Stimulated activated CD8-positive, alpha-beta memory T cell treated with anti-CD3 and anti-CD28 coated beads, Interleukin-12 subunit alpha, Interleukin-12 subunit beta, amount 100 ng/mL, for 24 hours (primary cell): ENCODE data around the gene CLMN.

Experiments
- DNase-seq: peaks from one replicate; pipeline ENCODE4 v3.0.0-alpha.2; 2020; ENCODE audit errors: extremely low read depth

The CLMN gene

GRCh38 chr14:95263527-95264231 lies 56.0 kb downstream of the CLMN start:
- DNase-seq = no peak

DNA sequence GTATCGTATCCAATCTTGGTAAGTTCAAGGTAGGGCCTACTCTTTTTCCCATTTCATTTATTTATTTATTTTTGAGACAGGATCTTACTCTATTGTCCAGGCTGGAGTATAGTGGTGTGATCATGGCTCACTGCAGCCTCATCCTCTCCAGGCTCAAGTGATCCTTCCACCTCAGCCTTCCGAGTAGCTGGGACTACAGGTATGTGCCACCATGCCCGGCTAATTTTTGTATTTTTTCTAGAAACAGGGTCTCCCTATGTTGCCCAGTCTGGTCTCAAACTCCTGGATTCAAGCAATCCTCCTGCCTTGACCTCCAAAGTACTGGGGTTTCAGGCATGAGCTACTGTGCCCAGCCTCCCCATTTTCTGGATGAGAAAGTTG lies 57.2 kb downstream of the CLMN start:
- DNase-seq = no peak

DNA sequence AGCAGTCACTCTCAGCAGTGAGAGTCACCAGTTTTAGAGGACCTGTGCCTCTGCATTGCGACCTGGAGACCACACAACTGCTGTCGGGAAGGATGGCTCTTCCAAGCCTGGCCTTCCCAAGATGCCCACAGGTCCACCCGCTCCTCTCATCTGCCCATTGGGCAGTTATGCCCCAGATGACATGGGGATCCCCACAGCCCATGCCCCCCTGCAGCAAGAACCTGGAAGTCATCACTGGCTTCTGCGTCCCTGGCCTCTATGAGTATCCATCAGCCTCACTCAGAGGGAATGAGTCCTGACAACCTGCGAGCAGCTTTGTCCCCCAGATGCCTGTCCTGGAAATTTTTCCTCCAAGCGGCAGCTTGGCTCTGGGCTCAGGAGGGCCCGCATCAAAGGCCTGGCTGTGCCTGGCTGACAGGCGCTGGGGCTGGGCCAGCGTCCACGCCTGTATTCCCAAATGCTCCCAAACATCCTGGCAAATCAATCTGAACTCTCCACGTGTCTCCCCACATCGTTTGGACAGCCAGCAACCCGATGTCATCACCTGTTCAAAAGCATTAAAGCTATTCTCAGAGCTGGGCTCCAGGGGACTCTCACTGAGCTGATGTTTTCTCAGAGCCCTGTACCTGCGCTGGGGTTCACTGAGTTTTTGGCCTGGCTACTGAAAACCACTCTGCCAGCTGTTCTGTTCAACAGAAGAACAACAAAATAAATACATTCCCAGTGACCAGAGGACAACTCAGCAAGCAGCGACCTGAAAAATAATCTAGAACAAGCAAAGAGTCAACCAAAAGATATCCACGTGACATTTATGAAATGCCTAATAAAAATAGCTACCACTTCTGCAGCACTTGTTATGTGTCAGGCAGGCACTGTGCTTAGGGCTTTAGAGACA lies 57.8 kb downstream of the CLMN start:
- DNase-seq = no peak

GRCh38 chr14:95260537-95261361 lies 59.0 kb downstream of the CLMN start:
- DNase-seq = peak; percentile 25

- DNase-seq = no peak
Measured at GRCh38 chr14:95258754-95259593, 60.7 kb downstream of the CLMN start.

DNA sequence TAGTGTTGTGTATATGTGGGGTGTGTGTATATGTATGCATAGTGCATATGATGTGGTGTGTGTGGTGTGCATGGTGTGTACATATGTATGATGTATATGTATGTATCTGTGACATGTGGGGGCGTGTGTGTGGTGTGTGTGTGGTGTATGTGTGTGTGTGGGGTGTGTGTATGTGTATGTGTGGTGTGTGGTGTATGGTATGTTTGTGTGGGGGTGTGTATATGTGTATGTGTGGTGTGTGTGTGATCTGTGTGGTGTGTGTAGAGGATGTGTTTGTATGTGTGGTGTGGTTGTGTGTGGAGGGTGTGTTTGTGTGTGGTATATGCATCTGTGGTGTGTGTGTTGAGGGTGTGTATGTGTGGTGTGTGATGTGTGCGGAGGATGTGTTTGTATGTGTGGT lies 61.6 kb downstream of the CLMN start:
- DNase-seq = no peak

DNA sequence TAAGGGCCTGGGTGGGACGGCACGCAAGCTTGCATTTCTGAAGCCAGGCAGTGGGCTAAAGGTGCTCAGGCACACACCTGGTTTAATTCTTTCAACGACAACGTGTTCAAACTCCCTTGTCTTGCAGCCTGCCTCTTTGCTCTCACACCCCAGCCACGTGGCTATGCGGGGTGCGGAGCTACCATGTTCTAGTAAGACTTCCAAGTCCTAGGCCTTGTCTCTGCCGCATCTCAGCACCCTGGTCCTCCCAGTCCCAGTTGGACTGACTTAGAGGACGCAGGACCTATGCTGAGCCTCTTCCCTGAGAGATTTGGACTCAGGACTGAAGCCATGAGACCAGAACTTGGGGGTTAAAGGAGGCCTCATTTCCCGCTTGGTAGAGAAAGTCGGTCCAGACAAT lies 62.2 kb downstream of the CLMN start:
- no peak for DNase-seq

DNA sequence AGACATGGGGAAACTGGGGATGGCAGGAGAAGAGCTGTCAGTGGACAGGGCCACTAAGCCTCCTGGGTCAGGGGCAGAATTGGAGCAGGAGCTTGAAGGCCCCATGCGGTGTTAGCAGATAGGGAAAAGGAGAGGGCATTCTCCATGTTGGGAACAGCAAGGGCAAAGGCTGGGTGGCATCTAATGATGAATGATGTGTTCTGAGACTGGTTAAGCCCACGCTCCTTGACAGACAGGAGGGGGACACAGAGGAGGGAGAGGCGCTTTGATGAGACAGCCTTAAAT lies 63.0 kb downstream of the CLMN start:
- DNase-seq = no peak

DNA sequence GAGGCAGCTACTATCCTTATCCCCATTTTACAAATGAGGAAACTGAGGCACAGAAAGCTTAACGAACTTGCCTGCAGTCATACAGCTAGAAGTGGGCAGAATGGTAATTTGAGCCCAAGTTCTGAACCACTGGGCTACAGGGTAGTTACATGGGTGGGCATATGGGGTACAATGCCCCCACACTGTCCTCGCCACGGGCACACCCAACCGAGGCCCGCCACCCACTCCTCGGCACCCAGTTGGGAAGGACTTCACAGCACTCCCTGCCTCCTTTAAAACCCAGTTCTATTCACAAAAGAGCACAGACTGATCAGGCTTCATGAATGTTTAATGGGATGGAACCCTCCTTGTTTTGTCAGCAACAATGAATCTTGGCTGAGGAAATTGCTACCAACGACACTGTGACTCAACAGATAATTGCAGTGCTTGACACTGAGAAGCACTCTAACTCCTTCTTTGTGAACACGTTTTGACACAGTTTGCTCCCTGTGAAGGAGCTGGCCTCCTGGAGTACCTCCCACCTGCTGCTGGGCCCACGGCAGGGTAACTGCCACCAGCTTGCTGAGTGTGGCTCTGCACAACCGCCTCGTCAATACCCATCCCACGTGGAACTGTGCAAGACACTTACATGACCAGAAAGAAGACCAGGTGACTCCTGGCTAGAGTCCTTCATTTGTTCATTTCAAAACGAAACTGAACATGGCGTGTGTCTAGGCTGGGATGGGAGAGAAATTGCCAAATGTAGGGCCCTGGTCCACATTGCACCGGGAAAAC lies 63.5 kb downstream of the CLMN start:
- DNase-seq = no peak

DNA sequence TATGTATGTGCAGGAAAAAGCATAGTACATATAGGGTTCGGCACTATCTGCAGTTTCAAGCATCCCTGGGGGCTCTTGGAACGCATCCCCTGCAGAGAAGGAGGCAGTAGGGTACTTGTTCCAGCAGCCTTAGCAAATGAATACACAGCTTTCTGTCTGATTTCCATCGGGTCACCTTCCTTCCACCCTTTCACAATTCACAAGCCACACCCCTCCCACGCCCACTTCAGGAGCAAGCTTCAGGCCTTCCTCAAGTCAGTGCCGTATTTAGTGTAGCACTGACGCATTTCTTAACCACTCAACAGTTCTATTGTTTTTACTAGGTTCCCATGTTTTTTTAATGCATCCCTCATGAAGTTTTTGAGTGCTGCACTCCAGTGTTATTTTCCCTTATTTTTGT lies 64.2 kb downstream of the CLMN start:
- no peak for DNase-seq

DNA sequence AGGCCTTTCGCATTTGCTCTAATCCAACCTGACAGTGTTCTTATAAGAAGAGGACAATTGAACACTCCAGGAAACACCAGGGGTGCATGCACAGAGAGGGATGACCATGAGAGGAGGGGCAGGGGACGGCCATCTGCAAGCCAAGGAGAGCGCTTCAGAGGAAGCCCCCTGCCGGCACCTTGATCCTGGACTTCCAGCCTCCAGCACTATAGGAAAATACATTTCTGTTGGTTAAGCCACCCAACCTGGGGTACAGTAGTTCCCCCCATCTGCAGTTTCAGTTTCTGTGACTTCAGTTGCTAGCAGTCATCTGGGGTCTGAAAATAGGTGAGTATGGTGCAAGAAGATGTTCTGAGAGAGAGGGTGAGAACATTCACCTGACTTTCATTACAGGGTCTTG lies 64.7 kb downstream of the CLMN start:
- no peak for DNase-seq

GRCh38 chr14:95254288-95254687 lies 65.4 kb downstream of the CLMN start:
- no peak for DNase-seq

DNA sequence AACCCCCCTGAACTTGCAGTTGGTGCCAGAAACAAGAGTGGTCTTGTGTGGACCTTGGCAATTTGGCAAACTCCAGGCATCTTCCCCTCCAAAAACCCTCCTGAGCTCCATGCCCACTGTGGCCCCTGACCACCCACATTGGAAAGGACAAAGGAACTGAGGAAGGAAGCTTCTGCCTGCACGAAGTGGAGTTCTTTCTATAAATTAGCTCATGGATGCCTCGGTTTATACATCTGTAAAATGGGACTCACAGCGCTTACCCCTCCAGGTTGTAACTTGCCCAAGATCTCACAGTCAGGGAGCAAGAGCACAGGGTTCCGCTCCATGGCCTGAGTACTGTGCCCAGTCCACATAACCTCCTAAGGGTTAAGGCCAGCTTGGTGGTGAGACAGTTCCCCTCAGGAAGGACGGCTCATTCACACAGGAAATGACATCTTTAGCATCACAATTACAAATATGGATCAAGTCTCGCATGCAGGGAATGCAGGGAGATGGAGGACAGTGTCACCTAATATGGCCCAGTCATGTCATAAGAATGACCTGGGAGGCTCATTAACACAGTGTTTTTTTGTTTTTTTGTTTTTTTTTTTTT lies 66.6 kb downstream of the CLMN start:
- DNase-seq = no peak

- DNase-seq = no peak
Measured at GRCh38 chr14:95252219-95252618, 67.5 kb downstream of the CLMN start.

- no peak for DNase-seq
Measured at GRCh38 chr14:95250936-95251335, 68.8 kb downstream of the CLMN start.

DNA sequence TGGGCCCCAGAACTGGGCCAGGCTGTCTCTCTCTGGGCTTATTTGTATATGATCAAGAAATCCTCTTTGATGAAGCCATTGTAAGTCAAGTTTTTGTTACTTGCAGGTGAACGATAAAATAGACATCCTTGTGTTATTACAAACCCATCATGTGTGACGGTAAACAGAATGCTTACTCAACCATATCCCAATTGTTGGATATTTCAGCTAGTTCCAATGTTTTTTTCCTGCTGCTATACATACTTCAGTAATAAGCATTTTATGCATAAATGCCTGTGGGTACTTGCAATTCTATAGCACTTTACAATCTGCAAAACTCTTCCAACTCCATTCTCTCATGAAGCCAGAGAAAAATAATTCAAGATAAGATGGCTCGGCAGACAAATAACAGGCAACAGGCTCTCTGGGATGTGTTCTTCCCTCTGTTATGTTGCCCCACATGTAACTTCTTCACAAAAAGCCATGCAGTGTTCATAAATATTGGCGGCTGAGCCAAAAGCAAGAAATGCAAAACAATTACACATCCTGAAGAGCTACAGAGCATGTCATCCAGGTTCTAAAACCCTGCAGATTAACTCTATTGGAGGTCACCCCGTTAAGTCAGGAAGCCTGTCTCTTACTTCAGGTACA lies 69.5 kb downstream of the CLMN start:
- DNase-seq = no peak

GRCh38 chr14:95248432-95248831 lies 71.3 kb downstream of the CLMN start:
- DNase-seq = no peak

- no peak for DNase-seq
Measured at GRCh38 chr14:95246870-95247269, 72.8 kb downstream of the CLMN start.

GRCh38 chr14:95245334-95245733 lies 74.4 kb downstream of the CLMN start:
- DNase-seq = no peak

GRCh38 chr14:95244587-95244986 lies 75.1 kb downstream of the CLMN start:
- DNase-seq = no peak
